Left ventricle myocardium inferior (tissue), 1 donor: Measurements from ENCODE around the gene TMEM107. TPM values are rescaled to one million over a fixed set of nuclear protein-coding genes. Genes with fewer than 3 reads are reported as not detected.

Source experiments
- DNase-seq: peaks from one replicate; pipeline ENCODE4 v3.0.0-alpha.2; 2020
- H3K27ac ChIP-seq: fragments of 200-600 bp; replicated peaks from 2 replicates; pipeline ENCODE4 v1.8.0; 2021
- H3K27me3 ChIP-seq: fragments of 200-600 bp; 2 replicates; pipeline ENCODE4 v1.8.0; 2021; ENCODE audit warnings: low read depth
- H3K36me3 ChIP-seq: fragments of 200-600 bp; 2 replicates; pipeline ENCODE4 v1.8.0; 2021
- H3K4me1 ChIP-seq: fragments of 200-600 bp; 2 replicates; pipeline ENCODE4 v1.8.0; 2021
- H3K4me3 ChIP-seq: fragments of 200-600 bp; 2 replicates; pipeline ENCODE4 v1.8.0; 2021; ENCODE audit warnings: mild to moderate bottlenecking, moderate library complexity
- H3K9me3 ChIP-seq: fragments of 200-600 bp; replicated peaks from 2 replicates; pipeline ENCODE4 v1.8.0; 2021
- CTCF ChIP-seq: fragments of 200-600 bp; IDR thresholded peaks from 2 replicates; pipeline ENCODE4 v1.8.0; 2021; ENCODE audit warnings: antibody characterized with exemption, mild to moderate bottlenecking, borderline replicate concordance
- intact Hi-C: fragments of 100-400 bp; cut with micrococcal nuclease; formaldehyde crosslinking; loops from one replicate; pipeline ENCODE4 v1.11.0; 2022
- total RNA-seq: library from RNA; stranded (reverse); fragmentation: NEBNext Ultra II Directional; extraction: Animal tissue kit (Norgen Biotek cat#: 25700); gene quantifications from one replicate; pipeline ENCODE4 v1.2.1, GENCODE V29; 2021
- donor health status: DM: no; HTN: yes; CAD: no; lungs with severe emphysema.

Gene TMEM107
- total RNA-seq, 1 donor from 2014 or later = 7.9 TPM

GRCh38 chr17:8163978-8164814 lies 12.0 kb downstream of the TMEM107 start:
- TF ChIP-seq CTCF = no peak
- no peaks in the 10 kb centered on the region for H3K9me3 ChIP-seq
- peak overlapping the region; percentile 100 for H3K27ac ChIP-seq
- peak overlapping the region; percentile 95 for H3K4me3 ChIP-seq
- peak; percentile 86 for DNase-seq
- intact Hi-C loops = no loop called here
- peaks cover 58% of the 10 kb centered on the region for H3K4me1 ChIP-seq
- H3K27me3 ChIP-seq = no peaks in the 10 kb centered on the region
- H3K36me3 ChIP-seq = peaks cover 23% of the 10 kb centered on the region

- H3K4me1 ChIP-seq = peaks cover 67% of the 10 kb centered on the region
- H3K36me3 ChIP-seq = peaks cover 24% of the 10 kb centered on the region
- H3K4me3 ChIP-seq = peak overlapping the region; percentile 95
- intact Hi-C loops = no loop called here
- TF ChIP-seq CTCF = no peak
- peak; percentile 32 for DNase-seq
- no peaks in the 10 kb centered on the region for H3K27me3 ChIP-seq
- H3K9me3 ChIP-seq = no peaks in the 10 kb centered on the region
- H3K27ac ChIP-seq = peak overlapping the region; percentile 100
Observed at GRCh38 chr17:8162997-8163977, 12.9 kb downstream of the TMEM107 start.

- intact Hi-C loops = no loop called here
- peak; percentile 83 for DNase-seq
- Histone ChIP-seq H3K27me3 (no peaks in the 10 kb centered on the region), H3K27ac (peak within 1 kb of the TSS; percentile 100), H3K4me1 (peaks cover 76% of the 10 kb centered on the region), H3K9me3 (no peaks in the 10 kb centered on the region), H3K36me3 (peaks cover 24% of the 10 kb centered on the region), H3K4me3 (peak within 1 kb of the TSS; percentile 95)
- no peak for TF ChIP-seq CTCF
Observed at GRCh38 chr17:8162233-8162996, 13.8 kb downstream of the TMEM107 start, which contains the start of gene VAMP2. VAMP2 (minus strand) TSS chr17:8162948; CDS start chr17:8162879, 69 bp downstream.

- Histone ChIP-seq H3K27ac (peak overlapping the region; percentile 100), H3K4me3 (peak overlapping the region; percentile 95), H3K9me3 (no peaks in the 10 kb centered on the region), H3K27me3 (no peaks in the 10 kb centered on the region), H3K36me3 (peaks cover 24% of the 10 kb centered on the region), H3K4me1 (peaks cover 83% of the 10 kb centered on the region)
- DNase-seq = peak; percentile 16
- intact Hi-C loops = no loop called here
- no peak for TF ChIP-seq CTCF
Observed at GRCh38 chr17:8161289-8162232, 14.6 kb downstream of the TMEM107 start.
